Esophagus muscularis mucosa (tissue), 4 donors: ENCODE data around the gene FOXRED1.

Experiments used
- EP300 ChIP-seq: sonication (generic); formaldehyde crosslinking; IDR thresholded peaks from one replicate; pipeline ENCODE4 v1.6.1; 2017; ENCODE audit warnings: antibody characterized with exemption
- POLR2A ChIP-seq: fragments of 450-650 bp; IDR thresholded peaks from one replicate; pipeline ENCODE4 v1.6.1; 2017; ENCODE audit warnings: antibody characterized with exemption, moderate library complexity, mild to moderate bottlenecking, low read depth
- POLR2AphosphoS5 ChIP-seq, 2 donors: sonication (generic); formaldehyde crosslinking; IDR thresholded peaks; one replicate each; pipeline ENCODE4 v1.6.1; 2017; ENCODE audit warnings: antibody characterized with exemption in 2 of 2
- TF ChIP-seq, protein P1 (sequence below), 3 experiments: fragments of 200-600 bp in 2 of 3; fragments of 450-650 bp in 1 of 3; sonication (generic) in 2 of 3; IDR thresholded peaks; one replicate each; pipeline ENCODE4 v1.5.1; 2017 to 2019; ENCODE audit warnings: antibody characterized with exemption in 3 of 3, mild to moderate bottlenecking in 2 of 3, moderate library complexity in 1 of 3

DNA sequence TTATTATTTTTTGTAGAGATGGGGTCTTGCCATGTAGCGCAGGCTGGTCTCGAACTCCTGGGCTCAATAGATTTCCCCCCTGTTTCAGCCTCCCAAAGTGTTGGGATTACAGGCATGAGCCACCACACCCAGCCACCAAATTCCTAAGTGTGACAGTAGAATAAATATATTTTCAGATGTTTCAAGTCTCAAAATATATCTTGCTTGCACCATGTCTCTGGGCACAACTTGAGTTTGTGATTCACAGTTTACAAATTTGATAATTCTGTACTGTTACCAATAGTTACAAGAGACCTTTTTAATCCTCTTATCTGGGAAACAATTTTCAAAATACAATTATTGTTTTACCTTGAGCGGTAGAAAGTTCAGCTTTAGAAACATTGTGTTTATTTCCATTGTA is 54.0 kb downstream of the FOXRED1 start:
- TF ChIP-seq POLR2A (no peak), EP300 (no peak), POLR2AphosphoS5 (IDR thresholded peaks at IDR 0.05) (no peak)
- TF ChIP-seq, protein P1, sequence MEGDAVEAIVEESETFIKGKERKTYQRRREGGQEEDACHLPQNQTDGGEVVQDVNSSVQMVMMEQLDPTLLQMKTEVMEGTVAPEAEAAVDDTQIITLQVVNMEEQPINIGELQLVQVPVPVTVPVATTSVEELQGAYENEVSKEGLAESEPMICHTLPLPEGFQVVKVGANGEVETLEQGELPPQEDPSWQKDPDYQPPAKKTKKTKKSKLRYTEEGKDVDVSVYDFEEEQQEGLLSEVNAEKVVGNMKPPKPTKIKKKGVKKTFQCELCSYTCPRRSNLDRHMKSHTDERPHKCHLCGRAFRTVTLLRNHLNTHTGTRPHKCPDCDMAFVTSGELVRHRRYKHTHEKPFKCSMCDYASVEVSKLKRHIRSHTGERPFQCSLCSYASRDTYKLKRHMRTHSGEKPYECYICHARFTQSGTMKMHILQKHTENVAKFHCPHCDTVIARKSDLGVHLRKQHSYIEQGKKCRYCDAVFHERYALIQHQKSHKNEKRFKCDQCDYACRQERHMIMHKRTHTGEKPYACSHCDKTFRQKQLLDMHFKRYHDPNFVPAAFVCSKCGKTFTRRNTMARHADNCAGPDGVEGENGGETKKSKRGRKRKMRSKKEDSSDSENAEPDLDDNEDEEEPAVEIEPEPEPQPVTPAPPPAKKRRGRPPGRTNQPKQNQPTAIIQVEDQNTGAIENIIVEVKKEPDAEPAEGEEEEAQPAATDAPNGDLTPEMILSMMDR (IDR thresholded peaks at IDR 0.05): no peak
